HepG2 (cell line): ENCODE measurements around the gene ORC4. TPM values are rescaled to one million over a fixed set of nuclear protein-coding genes. Genes with fewer than 3 reads are reported as not detected.

Experiments
- ATAC-seq: fragments of 200-7000 bp; cut with Tn5 transposase; 3 replicates; pipeline ENCODE4 v1.9.1; 2020; ENCODE audit warnings: mild to moderate bottlenecking, moderate library complexity
- BruUV-seq: library from RNA; stranded (reverse); fragments of 400-500 nt; replicated peaks from 2 replicates; lab custom pipeline; 2021; lab: Mats Ljungman, UMichigan
- CTCF ChIA-PET: fragments of 300-600 bp; formaldehyde crosslinking; extraction: SDS; loops from one replicate; lab custom pipeline; 2021; ENCODE audit warnings: low total read pairs, inconsistent platforms, low intra/inter-chr PET ratio; lab: Yijun Ruan, JAX
- POLR2A ChIA-PET: fragments of 350-600 bp; sonication (Branson Sonifier 250); formaldehyde crosslinking; loops from one replicate; lab custom pipeline; 2020; ENCODE audit warnings: antibody characterized with exemption, inconsistent platforms; lab: Yijun Ruan, JAX
- DNase-seq: peaks from one replicate; pipeline ENCODE4 v3.0.0-alpha.2; 2015; ENCODE audit warnings: low spot score
- FAIRE-seq: peaks from 3 replicates; lab custom pipeline; 2011; peaks lifted over from hg19 to GRCh38; lab: Jason Lieb, UNC
- H2AFZ ChIP-seq: one replicate; pipeline ENCODE4 v1.6.1; 2011; ENCODE audit warnings: low read length, inconsistent platforms
- H3K27ac ChIP-seq: fragments of 300-600 bp; 3 replicates; pipeline ENCODE4 v1.8.0; 2011; ENCODE audit warnings: mixed run types, mild to moderate bottlenecking, mixed read lengths, low read length, inconsistent platforms; ENCODE audit not compliant: insufficient read depth; ENCODE audit errors: extremely low read length
- H3K27me3 ChIP-seq, 2 experiments: fragments of 200-600 bp in 1 of 2; 2 replicates in 1 of 2; 3 replicates in 1 of 2; pipeline versions ENCODE4 v1.6.0 to v1.8.0; 2011; ENCODE audit warnings: low read length in 2 of 2, mild to moderate bottlenecking in 2 of 2, moderate library complexity in 2 of 2, inconsistent platforms in 1 of 2; ENCODE audit not compliant: insufficient read depth in 2 of 2, control insufficient read depth in 1 of 2
- H3K36me3 ChIP-seq, 2 experiments: fragments of 200-600 bp in 1 of 2; replicated peaks in 1 of 2; 2 replicates in 1 of 2; 3 replicates in 1 of 2; pipeline versions ENCODE4 v1.5.1 to v1.8.0; 2011; ENCODE audit warnings: low read length in 2 of 2, inconsistent platforms in 1 of 2; ENCODE audit not compliant: insufficient read depth in 2 of 2, control insufficient read depth in 1 of 2
- H3K4me1 ChIP-seq: 2 replicates; pipeline ENCODE4 v1.5.1; 2012; ENCODE audit warnings: low read length, inconsistent platforms; ENCODE audit not compliant: insufficient read depth
- H3K4me2 ChIP-seq: 2 replicates; pipeline ENCODE4 v1.6.0; 2011; ENCODE audit warnings: low read depth, low read length, inconsistent platforms
- H3K4me3 ChIP-seq, 3 experiments: fragments of 200-600 bp in 1 of 3; sonication (generic), shearing (Covaris generic) in 1 of 3; replicated peaks in 1 of 3; 2 replicates each; pipeline ENCODE4 v1.5.1; 2011 to 2016; ENCODE audit warnings: low read length in 3 of 3, inconsistent platforms in 2 of 3, low read depth in 2 of 3, mild to moderate bottlenecking in 2 of 3, control low read depth in 1 of 3, mixed read lengths in 1 of 3; ENCODE audit not compliant: insufficient read depth in 1 of 3
- H3K79me2 ChIP-seq: one replicate; pipeline ENCODE4 v1.6.1; 2011; ENCODE audit warnings: low read length, inconsistent platforms; ENCODE audit not compliant: insufficient read depth
- H3K9ac ChIP-seq: 2 replicates; pipeline ENCODE4 v1.6.0; 2011; ENCODE audit warnings: mild to moderate bottlenecking, low read depth, low read length, inconsistent platforms; ENCODE audit not compliant: insufficient read depth
- H3K9me3 ChIP-seq: 2 replicates; pipeline ENCODE4 v1.5.1; 2012; ENCODE audit warnings: mild to moderate bottlenecking, low read length
- H4K20me1 ChIP-seq: 2 replicates; pipeline ENCODE4 v1.6.0; 2011; ENCODE audit warnings: inconsistent platforms, mild to moderate bottlenecking, low read length, moderate library complexity; ENCODE audit not compliant: insufficient read depth
- ATF3 ChIP-seq: sonication (generic); formaldehyde crosslinking; IDR thresholded peaks from 2 replicates; pipeline ENCODE4 v1.4.0; 2020; ENCODE audit warnings: missing genetic modification reagents
- ETS1 ChIP-seq: sonication (generic); formaldehyde crosslinking; IDR thresholded peaks from 2 replicates; pipeline ENCODE4 v1.4.0; 2020; ENCODE audit warnings: missing genetic modification reagents
- MIER3 ChIP-seq: IDR thresholded peaks from 2 replicates; pipeline ENCODE4 v1.6.1; 2016; ENCODE audit warnings: missing compliant biosample characterization, borderline replicate concordance
- ZC3H4 ChIP-seq: sonication (generic); formaldehyde crosslinking; IDR thresholded peaks from 2 replicates; pipeline ENCODE4 v1.4.0; 2020; ENCODE audit warnings: missing genetic modification reagents, borderline replicate concordance
- ZNF430 ChIP-seq: sonication (generic); formaldehyde crosslinking; IDR thresholded peaks from 2 replicates; pipeline ENCODE4 v1.9.0; 2021; ENCODE audit warnings: mild to moderate bottlenecking, missing genetic modification reagents
- ZNF687 ChIP-seq: sonication (generic); formaldehyde crosslinking; IDR thresholded peaks from 2 replicates; pipeline ENCODE4 v1.5.1; 2020; ENCODE audit warnings: mild to moderate bottlenecking, missing genetic modification reagents, moderate library complexity
- ZSCAN29 ChIP-seq: sonication (generic); formaldehyde crosslinking; conservative IDR thresholded peaks from 2 replicates; pipeline ENCODE4 v1.4.0; 2020; ENCODE audit warnings: mild to moderate bottlenecking, missing genetic modification reagents
- WGBS: methylation state at CpG from one replicate; pipeline ENCODE4 v1.1.6; 2017; ENCODE audit warnings: low lambda C conversion rate; 5-methylcytosine and 5-hydroxymethylcytosine counted together
- in situ Hi-C: cut with HindIII; loops from 2 replicates; pipeline ENCODE4 v1.10.0; 2017; ENCODE audit warnings: low pct_unique_long_range_greater_than_20kb; ENCODE audit not compliant: extremely low pct_ligation_motif_present
- intact Hi-C: fragments of 100-400 bp; cut with micrococcal nuclease; formaldehyde crosslinking; loops from one replicate; pipeline ENCODE4 v1.10.0; 2022; ENCODE audit not compliant: unreplicated experiment
- polyA plus RNA-seq, 8 experiments: library from polyadenylated mRNA; depleted of rRNA in 3 of 8; stranded (reverse) in 7 of 8; unstranded in 1 of 8; fragments of >200 nt; fragmentation: Illumina TruSeq in 4 of 8; extraction: Trizol in 4 of 8; gene quantifications; 2 replicates each; pipeline versions ENCODE4 v1.2.1 to v1.2.3, GENCODE V29; 2011 to 2016; ENCODE audit warnings: low read depth in 4 of 8, missing spikeins in 1 of 8, mixed read lengths in 1 of 8; ENCODE audit not compliant: insufficient read depth in 1 of 8
- total RNA-seq, 5 experiments: library from RNA; depleted of rRNA; stranded (reverse); fragments of >200 nt; fragmentation: Illumina TruSeq; extraction: Trizol; gene quantifications; 2 replicates each; pipeline ENCODE4 v1.2.3, GENCODE V29; 2016; ENCODE audit warnings: low read depth in 1 of 5
- TF ChIP-seq, protein P1 (sequence below): sonication (generic); formaldehyde crosslinking; IDR thresholded peaks from 2 replicates; pipeline ENCODE4 v1.9.0; 2021; ENCODE audit warnings: mild to moderate bottlenecking, missing genetic modification reagents

Gene ORC4
- total and polyA plus RNA-seq, 2 of the 13 experiments (the other 11 are each of a cell fraction or from before 2014, with no cell fraction given), result 28.6 to 84.8 TPM

- TF ChIP-seq ZSCAN29 (CRISPR knock-in tag) (no peak), ZNF430 (CRISPR knock-in tag) (no peak)
These were observed 82.7 kb downstream of the ORC4 start (continued) for GRCh38 chr2:147937744-147938349.

DNA sequence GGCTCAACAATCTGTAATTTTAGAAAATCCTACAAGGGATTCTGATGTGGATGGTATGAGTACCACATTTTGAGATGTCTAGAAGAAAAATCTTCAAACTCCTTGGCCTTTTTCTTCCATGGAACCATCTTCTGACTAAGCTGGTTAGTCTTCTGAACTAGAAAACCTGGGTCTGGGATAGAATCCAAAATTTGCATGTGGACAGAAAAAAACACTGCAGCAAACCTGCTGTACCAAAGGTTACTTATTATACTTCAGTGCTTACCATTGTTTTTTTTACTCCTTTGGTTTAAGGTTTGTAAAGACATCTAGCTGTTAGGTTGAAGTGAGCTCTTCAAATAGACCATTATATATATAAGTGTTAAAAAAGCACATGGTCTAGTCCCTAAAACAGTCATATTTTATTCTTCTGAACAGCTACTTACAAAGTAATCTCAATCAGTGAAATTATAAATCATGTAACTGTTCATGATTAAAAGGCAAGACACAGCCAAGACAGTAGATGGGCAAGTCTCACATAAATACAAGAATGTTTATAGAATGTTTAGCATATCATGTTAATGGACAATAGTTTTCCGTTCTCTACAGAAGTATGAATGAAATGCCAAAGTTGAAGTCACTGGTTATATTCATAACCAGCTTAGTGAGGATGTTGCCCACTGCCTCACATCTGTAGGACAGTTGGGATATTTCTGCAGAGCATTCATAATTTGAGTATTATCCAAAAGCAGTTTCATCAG lies 85.5 kb downstream of the ORC4 start:
- no peak for FAIRE-seq
- ChIA-PET POLR2A (no interaction called here), CTCF (no interaction called here)
- no peak for ATAC-seq
- Histone ChIP-seq H3K9me3 (no peaks in the 10 kb centered on the region), H3K27ac (no peak overlapping the region), H3K36me3 (peaks cover 3 to 25% of the 10 kb centered on the region in 2 experiments; a peak in 4 of 5 replicates), H2AFZ (no peak overlapping the region), H3K4me2 (no peak overlapping the region), H3K79me2 (no peaks in the 10 kb centered on the region), H3K27me3 (no peaks in the 10 kb centered on the region), H3K4me3 (no peak overlapping the region), H4K20me1 (no peaks in the 10 kb centered on the region), H3K9ac (no peak overlapping the region), H3K4me1 (peaks cover 10% of the 10 kb centered on the region)
- 100% methylated on average over 1 of the region's 1 CpG for WGBS
- BruUV-seq, result no TSS peak
- in situ Hi-C loops, result loop anchor here (5.0 to 25.0 kb wide), 3 partner anchors 267 to 1052 kb away; no protein-coding TSS in a partner anchor
- intact Hi-C loops, result no loop called here
- no peak for DNase-seq
- TF ChIP-seq, protein P1, sequence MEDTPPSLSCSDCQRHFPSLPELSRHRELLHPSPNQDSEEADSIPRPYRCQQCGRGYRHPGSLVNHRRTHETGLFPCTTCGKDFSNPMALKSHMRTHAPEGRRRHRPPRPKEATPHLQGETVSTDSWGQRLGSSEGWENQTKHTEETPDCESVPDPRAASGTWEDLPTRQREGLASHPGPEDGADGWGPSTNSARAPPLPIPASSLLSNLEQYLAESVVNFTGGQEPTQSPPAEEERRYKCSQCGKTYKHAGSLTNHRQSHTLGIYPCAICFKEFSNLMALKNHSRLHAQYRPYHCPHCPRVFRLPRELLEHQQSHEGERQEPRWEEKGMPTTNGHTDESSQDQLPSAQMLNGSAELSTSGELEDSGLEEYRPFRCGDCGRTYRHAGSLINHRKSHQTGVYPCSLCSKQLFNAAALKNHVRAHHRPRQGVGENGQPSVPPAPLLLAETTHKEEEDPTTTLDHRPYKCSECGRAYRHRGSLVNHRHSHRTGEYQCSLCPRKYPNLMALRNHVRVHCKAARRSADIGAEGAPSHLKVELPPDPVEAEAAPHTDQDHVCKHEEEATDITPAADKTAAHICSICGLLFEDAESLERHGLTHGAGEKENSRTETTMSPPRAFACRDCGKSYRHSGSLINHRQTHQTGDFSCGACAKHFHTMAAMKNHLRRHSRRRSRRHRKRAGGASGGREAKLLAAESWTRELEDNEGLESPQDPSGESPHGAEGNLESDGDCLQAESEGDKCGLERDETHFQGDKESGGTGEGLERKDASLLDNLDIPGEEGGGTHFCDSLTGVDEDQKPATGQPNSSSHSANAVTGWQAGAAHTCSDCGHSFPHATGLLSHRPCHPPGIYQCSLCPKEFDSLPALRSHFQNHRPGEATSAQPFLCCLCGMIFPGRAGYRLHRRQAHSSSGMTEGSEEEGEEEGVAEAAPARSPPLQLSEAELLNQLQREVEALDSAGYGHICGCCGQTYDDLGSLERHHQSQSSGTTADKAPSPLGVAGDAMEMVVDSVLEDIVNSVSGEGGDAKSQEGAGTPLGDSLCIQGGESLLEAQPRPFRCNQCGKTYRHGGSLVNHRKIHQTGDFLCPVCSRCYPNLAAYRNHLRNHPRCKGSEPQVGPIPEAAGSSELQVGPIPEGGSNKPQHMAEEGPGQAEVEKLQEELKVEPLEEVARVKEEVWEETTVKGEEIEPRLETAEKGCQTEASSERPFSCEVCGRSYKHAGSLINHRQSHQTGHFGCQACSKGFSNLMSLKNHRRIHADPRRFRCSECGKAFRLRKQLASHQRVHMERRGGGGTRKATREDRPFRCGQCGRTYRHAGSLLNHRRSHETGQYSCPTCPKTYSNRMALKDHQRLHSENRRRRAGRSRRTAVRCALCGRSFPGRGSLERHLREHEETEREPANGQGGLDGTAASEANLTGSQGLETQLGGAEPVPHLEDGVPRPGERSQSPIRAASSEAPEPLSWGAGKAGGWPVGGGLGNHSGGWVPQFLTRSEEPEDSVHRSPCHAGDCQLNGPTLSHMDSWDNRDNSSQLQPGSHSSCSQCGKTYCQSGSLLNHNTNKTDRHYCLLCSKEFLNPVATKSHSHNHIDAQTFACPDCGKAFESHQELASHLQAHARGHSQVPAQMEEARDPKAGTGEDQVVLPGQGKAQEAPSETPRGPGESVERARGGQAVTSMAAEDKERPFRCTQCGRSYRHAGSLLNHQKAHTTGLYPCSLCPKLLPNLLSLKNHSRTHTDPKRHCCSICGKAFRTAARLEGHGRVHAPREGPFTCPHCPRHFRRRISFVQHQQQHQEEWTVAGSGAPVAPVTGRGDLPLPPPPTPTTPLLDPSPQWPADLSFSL (CRISPR knock-in tag), result no peak
- TF ChIP-seq MIER3 (no peak), ETS1 (no peak), ZNF687 (CRISPR knock-in tag) (no peak), ATF3 (CRISPR knock-in tag) (no peak), ZC3H4 (CRISPR knock-in tag) (no peak)
